Measurements from ENCODE around the gene KRTAP22-1.

KRTAP22-1 gene

DNA sequence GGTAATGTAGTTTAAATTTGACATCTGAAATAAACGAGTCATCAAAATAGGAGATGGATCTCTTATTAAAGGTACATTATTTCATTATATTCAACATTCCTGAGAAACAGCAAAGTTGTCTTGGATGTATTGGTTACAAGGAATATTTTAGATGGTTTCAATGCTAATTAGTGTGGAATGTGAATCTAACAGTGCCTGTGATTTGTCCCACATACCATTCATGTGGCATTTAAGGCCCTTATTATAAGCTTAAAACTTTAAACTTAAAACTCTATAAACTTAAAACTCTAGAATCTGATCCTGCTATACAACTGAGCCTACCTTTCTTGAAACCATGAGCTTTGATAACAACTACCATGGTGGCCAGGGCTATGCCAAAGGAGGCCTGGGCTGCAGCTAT lies at the start of gene KRTAP22-1:
Gene KRTAP22-1 (plus strand): TSS at position 301 of the 400 bp plus-strand sequence.
- DNase-seq (ENCODE audit: low spot score): no peak

DNA sequence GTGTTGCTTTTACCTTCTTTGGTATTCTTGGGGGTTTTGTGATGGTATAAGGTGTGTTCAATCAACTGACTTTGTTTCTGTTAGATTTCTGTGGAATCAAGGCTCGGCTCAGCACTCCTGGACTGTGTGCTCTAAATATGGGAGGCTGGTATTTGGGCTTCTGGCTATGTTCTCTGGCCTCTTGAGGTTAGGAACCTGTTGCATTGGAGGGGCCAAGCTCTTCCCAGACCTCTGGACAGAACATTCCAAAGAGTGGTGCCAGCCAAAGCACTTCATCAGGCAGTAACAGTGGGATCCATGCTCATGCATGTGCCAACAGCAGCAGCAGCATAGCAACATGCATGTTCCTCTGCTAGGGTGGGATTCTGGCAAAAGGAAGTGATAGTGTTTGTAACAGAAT lies 48.1 kb upstream of the KRTAP22-1 start:
- no peak for DNase-seq (ENCODE audit: low spot score)

DNA sequence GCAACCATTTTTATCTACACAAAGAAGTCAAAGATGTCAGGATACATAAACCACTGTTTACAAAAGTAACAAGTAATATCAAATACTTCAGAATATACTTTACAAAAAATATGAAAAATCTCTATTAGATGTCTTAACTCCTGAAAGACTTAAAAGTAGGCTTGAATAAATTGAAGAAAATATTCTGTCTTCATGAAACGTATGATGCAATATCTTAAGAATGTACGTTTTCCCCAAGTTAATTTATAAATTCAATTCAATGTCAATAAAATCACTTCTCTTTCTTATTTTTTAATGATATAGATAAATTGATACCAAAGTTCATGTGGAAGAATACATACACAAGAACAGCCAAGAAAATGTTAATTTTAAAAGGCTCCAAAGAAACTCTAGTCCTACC lies 45.8 kb upstream of the KRTAP22-1 start:
- no peak for DNase-seq (ENCODE audit: low spot score)

DNA sequence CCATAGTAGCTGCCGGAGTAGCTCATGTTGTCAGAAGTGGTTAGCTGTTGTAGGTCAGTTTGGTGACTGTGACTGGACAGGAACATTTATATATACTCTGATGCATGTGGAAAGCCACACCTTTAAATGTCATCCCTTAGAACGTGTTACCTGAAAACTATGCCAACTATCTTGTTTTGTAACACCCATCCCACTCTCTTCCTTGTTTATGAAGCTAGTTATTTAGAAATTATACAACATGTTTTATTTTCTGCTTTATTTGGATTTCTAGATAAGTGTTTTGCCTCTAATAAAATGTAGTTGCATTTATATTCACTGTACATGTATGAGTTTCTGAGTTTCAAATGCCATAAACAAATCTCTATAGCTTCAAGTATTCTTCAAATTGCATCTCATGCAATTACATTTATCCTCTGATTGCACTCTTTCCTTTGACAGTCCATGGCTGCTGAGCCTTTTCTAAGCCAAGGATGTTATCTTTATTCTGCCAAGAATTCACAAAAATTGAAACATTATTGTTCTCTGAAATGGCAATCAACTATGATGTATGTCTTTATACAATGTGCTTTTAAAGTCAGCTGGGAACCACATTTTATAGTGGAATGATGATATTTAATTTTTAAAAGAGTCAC lies 39.5 kb upstream of the KRTAP22-1 start, which contains the start of gene KRTAP19-7:
Gene KRTAP19-7 (minus strand): TSS at position 51 of the 632 bp plus-strand sequence. CDS start 25 bp downstream, at position 26.
- DNase-seq (ENCODE audit: low spot score): no peak

DNA sequence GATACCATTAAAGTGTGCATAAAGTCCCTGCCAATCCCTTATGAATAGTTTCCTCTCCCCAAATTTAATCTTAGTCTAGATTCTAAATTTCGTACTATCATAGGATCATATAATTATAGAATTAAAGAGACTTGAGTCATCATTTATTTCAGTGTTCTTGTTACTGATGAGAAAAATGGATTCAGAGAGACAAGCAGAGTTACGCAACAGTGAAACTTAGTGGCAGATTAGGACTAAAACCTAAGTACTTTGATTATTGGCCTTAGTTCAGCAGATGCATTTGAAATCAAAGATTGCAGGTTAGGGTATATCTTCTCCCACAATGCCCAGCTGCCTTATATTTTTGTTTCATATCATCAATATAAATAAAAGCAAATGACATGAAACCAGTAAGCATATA lies 38.9 kb upstream of the KRTAP22-1 start:
- no peak for DNase-seq (ENCODE audit: low spot score)

DNA sequence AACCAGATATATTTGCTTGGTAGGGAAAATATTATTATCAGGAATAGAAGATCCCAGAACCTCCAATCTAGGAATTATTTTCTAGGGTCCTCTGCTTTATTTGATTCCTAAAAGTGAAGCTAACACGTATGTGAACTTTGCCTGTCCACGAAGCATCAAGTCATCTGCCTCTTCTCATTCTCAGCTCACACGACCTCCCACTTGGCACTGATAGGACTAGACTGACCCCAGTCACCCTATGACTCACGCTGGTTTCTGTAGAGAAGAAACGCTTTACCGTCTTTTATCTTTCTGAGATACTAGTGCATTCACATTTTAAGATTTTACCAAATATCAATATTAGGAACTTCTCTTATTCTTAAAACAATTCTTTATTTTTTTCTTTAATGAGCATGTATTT lies 37.8 kb upstream of the KRTAP22-1 start:
- no peak for DNase-seq (ENCODE audit: low spot score)

DNA sequence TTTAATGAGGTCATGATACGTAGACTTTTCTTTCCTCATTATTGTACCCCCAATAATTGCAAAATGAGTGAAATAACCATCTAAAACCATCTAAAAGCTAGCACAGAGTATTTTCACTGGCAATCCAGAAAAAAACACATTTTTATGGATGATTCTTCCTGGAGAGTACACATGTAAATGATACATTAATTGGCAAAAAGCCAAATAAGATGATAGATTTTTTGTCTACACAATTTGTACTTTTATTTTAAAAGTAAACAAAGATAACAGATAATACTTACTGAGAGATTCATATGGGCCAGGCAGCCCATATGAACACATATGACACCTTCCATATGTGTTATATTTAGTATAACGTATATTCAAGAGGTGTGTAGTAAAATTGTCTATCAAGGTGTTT lies 37.3 kb upstream of the KRTAP22-1 start:
- no peak for DNase-seq (ENCODE audit: low spot score)

DNA sequence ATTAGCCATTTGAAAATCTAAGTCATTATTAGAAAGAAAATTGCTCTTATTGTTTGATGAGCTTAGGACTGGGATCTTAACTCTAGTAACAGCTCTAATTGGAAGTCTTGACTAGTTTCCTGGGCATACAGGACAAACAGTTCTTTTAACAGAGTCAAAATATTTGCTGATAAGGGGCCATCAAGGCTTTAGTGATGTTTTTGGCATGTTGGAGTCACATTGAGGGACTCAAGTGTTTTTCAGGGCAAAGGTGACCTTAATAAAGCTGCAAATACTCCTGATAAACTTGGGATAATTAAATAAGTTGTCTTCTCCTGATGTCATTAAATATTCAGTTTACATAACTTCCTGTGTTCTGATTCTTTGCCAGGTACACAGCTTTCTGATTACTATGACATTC lies 33.3 kb upstream of the KRTAP22-1 start:
- DNase-seq (ENCODE audit: low spot score): no peak

DNA sequence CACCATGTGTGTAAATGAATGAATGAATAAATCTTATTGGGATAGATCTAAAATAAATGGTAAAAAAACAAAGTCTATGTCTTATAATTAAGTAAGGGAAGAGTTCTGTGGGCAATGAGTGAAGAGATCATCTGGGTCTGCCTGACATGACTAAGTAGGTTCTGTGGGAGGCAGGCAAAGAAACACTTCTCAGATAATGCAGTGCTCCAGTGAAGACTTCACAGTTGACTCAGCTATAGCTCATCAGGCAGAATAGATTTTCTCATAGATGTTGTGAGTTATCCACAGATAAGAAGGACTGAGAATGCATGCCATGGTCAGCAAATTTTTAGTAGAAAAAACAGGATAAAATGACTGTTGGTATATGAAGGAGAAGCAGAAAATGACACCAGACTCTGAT lies 23.1 kb upstream of the KRTAP22-1 start:
- DNase-seq (ENCODE audit: low spot score): no peak

DNA sequence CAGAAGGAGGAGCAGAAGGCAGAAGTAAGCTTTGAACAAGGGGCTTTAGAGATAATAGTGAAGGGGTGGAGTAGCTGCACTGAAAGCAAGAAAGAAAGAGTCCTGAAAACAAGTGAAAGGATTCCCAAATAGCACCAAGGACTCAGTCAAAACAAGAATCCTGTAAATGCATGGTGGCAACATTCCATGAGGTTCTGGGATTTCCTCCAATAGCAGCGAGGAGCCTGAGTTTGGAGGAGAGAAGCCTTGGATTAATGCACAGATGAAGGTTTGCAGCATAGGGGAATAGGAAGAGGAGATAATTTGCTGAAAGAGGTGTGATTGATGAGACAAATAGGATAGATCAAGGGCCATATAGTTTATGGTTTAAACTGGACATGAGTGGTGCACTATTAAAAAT lies 21.5 kb upstream of the KRTAP22-1 start:
- DNase-seq (ENCODE audit: low spot score): no peak

DNA sequence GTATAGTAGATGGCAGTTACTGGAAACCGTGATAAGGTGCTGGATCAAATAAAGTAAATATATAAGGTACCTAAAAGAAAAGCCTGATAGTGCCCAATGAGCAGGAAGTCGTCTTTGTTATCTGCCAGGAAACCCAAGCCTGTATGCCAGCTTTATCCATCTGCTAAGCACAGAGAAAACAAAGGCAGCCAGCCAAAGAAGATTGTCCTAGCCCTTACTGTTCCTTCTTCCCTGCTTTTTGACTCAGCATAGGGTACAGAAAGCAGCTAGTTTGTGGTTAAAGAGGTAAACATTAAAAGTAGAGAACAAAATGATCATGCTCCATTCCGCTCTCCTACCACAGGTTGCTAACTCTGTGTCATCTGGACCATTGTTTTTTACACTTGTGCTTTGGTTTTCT lies 20.8 kb upstream of the KRTAP22-1 start:
- DNase-seq (ENCODE audit: low spot score): no peak

DNA sequence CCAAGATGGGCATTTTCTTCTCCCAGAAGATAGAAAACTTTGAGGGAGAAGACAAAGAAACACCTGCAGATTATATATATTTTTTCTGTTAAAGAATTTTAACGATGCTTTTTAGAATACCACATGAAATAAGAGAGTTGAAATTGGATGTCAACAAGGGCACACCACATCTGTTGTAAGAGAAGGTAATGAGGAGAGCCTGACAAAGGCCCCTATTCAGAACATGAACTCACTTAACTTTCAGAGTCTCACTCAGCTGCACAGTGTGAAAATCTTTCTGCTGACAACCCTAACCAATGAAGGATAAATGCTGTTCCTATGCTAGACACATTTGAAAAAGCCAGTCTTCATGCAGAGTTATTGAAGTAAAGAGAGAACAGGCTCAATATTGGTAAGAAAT lies 18.0 kb upstream of the KRTAP22-1 start:
- no peak for DNase-seq (ENCODE audit: low spot score)

DNA sequence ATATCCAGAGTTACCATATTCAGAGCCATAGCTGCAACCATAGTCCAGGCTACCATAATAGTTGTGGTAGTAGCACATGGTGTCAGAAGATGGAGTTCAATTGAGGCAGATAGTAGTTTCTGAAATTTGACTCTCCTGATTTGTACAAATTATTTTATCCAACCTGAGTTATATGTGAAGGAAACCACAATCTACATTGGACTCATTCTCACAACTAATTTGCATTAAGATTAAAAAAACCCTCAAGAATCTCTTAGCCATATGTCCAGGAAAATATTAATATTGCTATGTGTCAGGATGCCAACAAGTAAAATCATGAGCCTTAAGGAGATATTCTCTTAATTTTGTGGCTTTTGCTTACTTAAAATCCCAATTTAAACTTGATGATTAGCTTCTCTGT lies 10.6 kb upstream of the KRTAP22-1 start, which contains the start of gene KRTAP22-2:
Gene KRTAP22-2 (minus strand): TSS at position 101 of the 400 bp plus-strand sequence.
- DNase-seq (ENCODE audit: low spot score): no peak

DNA sequence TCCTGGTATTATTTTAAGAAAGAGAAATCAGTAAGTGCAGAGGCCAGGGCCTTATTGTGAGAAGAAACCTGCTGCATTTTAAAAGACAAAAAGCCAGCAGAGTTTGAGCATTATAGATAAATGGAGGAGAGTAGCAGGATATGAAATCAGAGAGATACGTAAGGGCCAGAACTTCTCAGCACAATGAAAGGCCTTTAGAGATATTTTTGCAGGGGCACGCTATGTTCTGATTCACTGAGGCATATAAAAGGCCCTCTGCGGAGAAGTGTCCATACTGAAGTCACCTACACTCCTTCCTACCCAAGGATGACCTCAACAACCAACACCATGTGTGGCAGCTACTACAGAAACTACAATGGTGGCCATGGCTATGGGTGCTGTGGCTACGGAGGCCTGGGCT lies 8.7 kb upstream of the KRTAP22-1 start, which contains the start of gene KRTAP6-3:
Gene KRTAP6-3 (plus strand): TSS at position 301 of the 400 bp plus-strand sequence. CDS start 6 bp downstream, at position 307.
- DNase-seq (ENCODE audit: low spot score): no peak

DNA sequence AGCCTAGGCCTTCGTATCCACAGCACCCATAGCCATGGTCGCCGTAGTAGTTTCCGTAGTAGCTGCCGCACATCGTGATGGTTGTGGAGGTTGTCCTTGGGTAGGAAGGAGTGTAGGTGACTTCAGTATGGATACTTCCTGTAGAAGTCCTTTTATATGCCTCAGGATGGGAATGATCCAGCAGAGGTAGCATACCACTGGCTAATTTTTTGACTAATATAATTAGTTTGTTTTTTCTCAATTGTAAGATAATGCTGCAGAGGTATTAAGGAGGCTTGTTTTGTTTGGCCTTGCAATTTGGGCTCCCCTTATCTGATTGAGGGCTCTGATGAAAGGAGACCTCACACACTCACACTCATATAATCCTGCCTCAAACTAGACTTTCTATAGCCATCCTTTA lies 2.1 kb upstream of the KRTAP22-1 start, which contains the start of gene KRTAP6-2:
Gene KRTAP6-2 (minus strand): TSS at position 101 of the 400 bp plus-strand sequence. CDS start 28 bp downstream, at position 73.
- DNase-seq (ENCODE audit: low spot score): no peak

DNA sequence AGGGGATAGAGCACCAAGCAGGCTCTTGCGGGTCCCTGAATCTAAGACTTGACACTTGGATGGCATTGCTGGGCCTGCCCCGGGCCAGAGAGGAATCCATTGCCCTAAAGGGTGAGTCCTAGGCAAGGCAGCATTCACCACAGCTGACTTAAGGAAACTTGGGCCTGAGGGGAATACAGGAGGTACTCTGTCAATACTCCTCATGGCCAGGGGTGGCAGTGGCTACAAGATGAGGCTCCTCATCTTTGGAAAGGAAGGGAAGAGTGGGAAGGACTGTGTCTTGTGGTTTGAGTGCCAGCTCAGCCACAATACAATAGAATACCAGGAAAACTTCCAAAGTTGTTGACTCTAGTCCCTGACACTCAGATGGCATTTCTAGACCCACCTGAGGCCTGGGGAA lies 5.1 kb downstream of the KRTAP22-1 start:
- no peak for DNase-seq (ENCODE audit: low spot score)

DNA sequence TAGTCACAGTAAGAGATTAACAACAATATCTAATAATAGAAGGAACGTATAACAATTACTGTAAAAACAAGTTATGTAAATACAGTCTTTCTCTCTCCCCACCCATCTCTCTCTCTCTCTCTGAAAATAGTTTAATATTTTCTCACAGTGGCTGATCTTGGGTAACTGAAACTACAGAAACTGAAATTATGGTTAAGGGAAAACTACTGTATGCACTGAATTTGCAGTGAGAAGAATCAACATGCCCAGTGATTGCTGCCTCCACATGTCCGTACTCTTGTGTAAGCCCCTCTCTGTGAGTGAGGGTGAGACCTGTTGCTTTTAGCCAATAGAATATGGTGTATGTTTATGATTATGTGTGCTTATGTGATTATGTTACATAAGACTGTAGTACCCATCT lies 11.2 kb downstream of the KRTAP22-1 start:
- DNase-seq (ENCODE audit: low spot score): no peak

DNA sequence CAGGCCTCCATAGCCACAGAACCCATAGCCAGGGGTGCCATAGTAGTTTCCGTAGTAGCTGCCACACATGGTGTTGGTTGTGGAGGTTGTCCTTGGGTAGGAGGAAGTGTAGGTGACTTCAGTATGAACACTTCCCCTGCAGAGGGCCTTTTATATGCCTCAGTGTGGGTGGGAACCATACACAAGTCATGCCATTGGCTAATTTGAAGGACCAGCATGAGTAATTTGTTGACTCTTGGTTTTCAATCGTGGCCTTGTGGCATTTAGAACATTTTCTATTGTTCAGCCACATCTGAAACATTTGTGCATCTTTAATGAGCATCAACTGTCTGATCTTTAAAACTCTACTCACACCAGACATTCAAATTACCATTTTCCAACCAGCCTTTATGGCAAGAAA lies 12.9 kb downstream of the KRTAP22-1 start, which contains the start of gene KRTAP6-1:
Gene KRTAP6-1 (minus strand): TSS at position 95 of the 400 bp plus-strand sequence. CDS start 26 bp downstream, at position 69.
- DNase-seq (ENCODE audit: low spot score): no peak

DNA sequence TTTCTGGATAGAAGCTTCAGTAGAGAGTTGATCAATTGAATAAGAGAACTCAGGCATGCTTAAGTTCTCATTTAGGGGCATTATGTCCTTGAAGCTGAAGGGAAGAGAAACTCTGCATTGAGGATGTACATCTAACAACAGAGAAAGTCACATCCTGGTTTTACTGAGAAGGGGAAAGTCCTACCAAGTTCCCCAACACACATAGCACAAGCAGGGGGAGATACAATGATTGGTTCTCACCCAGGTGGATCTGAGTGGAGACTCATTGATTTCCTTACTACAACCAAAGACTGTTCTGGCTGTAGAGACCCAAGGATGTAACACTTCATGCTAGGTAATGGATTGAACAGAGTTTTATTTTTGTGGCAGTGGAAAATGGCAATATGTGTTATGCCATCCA lies 14.3 kb downstream of the KRTAP22-1 start:
- no peak for DNase-seq (ENCODE audit: low spot score)

DNA sequence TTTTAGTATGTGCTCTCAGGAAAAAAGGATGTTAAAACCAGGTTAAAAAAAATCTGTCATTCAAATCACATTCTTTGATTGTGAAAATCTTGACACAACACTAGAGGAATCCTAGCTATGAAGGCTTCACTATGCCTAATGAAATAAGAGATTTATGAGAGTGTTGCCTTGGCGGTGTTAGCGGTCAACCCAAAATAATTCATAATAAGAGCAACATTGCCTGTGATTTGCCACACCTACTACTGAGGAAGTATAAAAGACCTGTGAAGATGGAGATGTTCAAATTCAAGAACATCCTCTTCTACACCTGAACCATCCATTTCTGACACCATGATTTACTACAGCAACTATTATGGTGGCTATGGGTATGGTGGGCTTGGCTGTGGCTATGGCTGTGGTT lies 15.2 kb downstream of the KRTAP22-1 start, which contains the start of gene KRTAP20-1:
Gene KRTAP20-1 (plus strand): TSS at position 301 of the 400 bp plus-strand sequence. CDS start 30 bp downstream, at position 331.
- DNase-seq (ENCODE audit: low spot score): no peak

DNA sequence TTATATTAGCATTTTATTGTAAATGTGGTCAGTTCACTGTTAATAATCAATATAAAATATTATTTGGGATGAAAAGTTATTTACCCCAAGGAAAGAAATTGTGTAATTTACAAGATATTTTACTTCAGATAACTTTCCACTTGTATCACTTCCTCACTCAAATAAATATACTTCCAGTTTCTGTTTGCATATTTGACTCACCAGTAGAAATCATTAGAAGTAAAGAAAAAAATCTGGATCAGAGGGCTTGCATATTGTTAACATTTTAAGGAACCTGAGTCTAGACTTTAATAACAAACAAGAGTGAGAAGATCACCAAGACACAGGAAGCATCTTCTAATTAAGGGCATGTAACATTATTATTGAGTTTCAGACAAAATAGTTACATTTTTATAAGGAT lies 19.2 kb downstream of the KRTAP22-1 start:
- DNase-seq (ENCODE audit: low spot score): no peak

DNA sequence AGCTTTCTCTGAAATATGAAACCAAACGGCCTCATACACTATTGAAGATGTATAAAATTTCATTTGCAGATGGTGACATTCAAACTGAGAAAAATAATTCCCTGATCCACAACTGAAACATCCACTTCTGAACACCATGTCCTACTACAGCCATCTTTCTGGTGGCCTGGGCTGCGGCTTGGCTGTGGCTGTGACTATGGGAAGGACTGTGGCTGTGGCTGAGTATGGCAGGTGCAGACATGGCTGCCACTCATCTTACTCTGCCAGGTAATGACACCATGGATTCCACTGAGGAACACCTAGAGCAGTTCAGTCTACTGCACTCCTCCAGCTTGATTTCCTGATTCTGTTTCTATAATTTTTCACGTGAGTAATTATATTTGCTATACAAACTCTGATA lies 19.6 kb downstream of the KRTAP22-1 start, which contains the start of gene KRTAP20-4:
Gene KRTAP20-4 (plus strand): TSS at position 106 of the 400 bp plus-strand sequence.
- no peak for DNase-seq (ENCODE audit: low spot score)

DNA sequence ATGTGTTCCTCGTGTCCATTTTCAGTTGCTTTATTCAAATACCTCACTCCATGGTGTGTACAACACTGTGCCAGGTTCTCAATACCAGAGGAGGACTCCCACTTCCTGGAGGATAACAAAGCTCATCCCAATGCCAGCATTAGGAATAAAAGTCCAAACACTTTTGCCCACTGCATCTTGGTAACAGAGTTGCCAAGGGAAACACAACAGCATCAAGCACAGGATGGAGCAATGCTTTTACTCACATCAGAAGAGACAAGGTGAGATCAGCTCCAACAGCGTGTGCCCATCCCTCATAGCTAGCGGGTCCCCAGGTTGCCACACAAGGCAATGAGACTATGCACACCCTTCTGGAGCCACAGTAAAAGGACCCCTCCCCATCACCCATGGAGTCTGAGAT lies 22.5 kb downstream of the KRTAP22-1 start:
- DNase-seq (ENCODE audit: low spot score): no peak

All from ecto neural progenitor cell (in vitro differentiated cells).